K562 (cell line): ENCODE data around the gene ZNF775. TPM values are rescaled to one million over a fixed set of nuclear protein-coding genes. Genes with fewer than 3 reads are reported as not detected.
A peak's percentile ranks its signal among the peaks of the same experiment; 100 is the strongest.

ENCODE experiments used
- BACH1 ChIP-seq: fragments of 200-800 bp; sonication (Bioruptor generic); IDR thresholded peaks from 2 replicates; pipeline ENCODE4 v1.6.1; 2016; ENCODE audit warnings: missing genetic modification characterization, missing compliant biosample characterization
- CHD4 ChIP-seq: fragments of 200-600 bp; sonication (generic); IDR thresholded peaks from 3 replicates; pipeline ENCODE4 v1.6.1; 2012; ENCODE audit warnings: low read depth, mild to moderate bottlenecking, mixed read lengths, low read length, inconsistent platforms; ENCODE audit not compliant: insufficient read depth, insufficient replicate concordance, poor library complexity, severe bottlenecking
- EGR1 ChIP-seq: fragments of 450-650 bp; conservative IDR thresholded peaks from 2 replicates; pipeline ENCODE4 v1.6.1; 2017; ENCODE audit warnings: mild to moderate bottlenecking
- ETV5 ChIP-seq: sonication (generic); formaldehyde crosslinking; IDR thresholded peaks from 2 replicates; pipeline ENCODE4 v1.4.0; 2020; ENCODE audit warnings: low read depth, mild to moderate bottlenecking, missing genetic modification reagents
- ILK ChIP-seq: fragments of 450-650 bp; IDR thresholded peaks from 2 replicates; pipeline ENCODE4 v1.6.1; 2016; ENCODE audit warnings: missing genetic modification characterization, low read depth, mild to moderate bottlenecking, missing compliant biosample characterization, moderate library complexity, borderline replicate concordance
- KAT8 ChIP-seq: fragments of 450-650 bp; IDR thresholded peaks from 2 replicates; pipeline ENCODE4 v1.6.1; 2016; ENCODE audit warnings: low read depth, mild to moderate bottlenecking
- MTA1 ChIP-seq: fragments of 450-650 bp; IDR thresholded peaks from 2 replicates; pipeline ENCODE4 v1.6.1; 2017; ENCODE audit warnings: borderline replicate concordance
- RBM22 ChIP-seq: fragments of 200-400 bp; formaldehyde crosslinking; IDR thresholded peaks from 2 replicates; pipeline ENCODE4 v1.6.1; 2018; ENCODE audit warnings: low read length, low read depth; ENCODE audit not compliant: poor library complexity, severe bottlenecking
- ZNF707 ChIP-seq: fragments of 250-450 bp; sonication (Bioruptor Pico); conservative IDR thresholded peaks from 2 replicates; pipeline ENCODE4 v1.8.0; 2022; ENCODE audit warnings: inconsistent platforms, mild to moderate bottlenecking, moderate library complexity
- polyA plus RNA-seq, 8 experiments: library from polyadenylated mRNA; depleted of rRNA in 4 of 8; stranded (reverse) in 5 of 8; unstranded in 3 of 8; fragments of >200 nt; fragmentation: Nextera tagmentation in 2 of 8; fragmentation: Illumina TruSeq in 1 of 8; extraction: Ambion mirVana in 2 of 8; extraction: Trizol in 1 of 8; gene quantifications; 2 replicates each; pipeline versions ENCODE4 v1.2.1 to v1.2.3, GENCODE V29; 2011 to 2014; ENCODE audit warnings: inconsistent platforms in 1 of 8, missing spikeins in 1 of 8
- total RNA-seq, 7 experiments: library from RNA; depleted of rRNA in 6 of 7; stranded (reverse); fragments of >200 nt in 6 of 7; fragmentation: Illumina TruSeq in 2 of 7; extraction: Trizol in 2 of 7; gene quantifications; 2 replicates each; pipeline versions ENCODE4 v1.2.1 to v1.2.3, GENCODE V29; 2011 to 2021; ENCODE audit warnings: low replicate concordance in 1 of 7
- TF ChIP-seq, protein P1 (sequence below): sonication (generic); formaldehyde crosslinking; IDR thresholded peaks from 2 replicates; pipeline ENCODE4 v1.8.0; 2023; ENCODE audit warnings: mild to moderate bottlenecking, missing genetic modification reagents
- TF ChIP-seq, protein P2 (sequence below): sonication (generic); formaldehyde crosslinking; IDR thresholded peaks from 2 replicates; pipeline ENCODE4 v1.8.1; 2023; ENCODE audit warnings: mild to moderate bottlenecking, missing genetic modification reagents
- TF ChIP-seq, protein P3 (sequence below): fragments of 450-650 bp; IDR thresholded peaks from 2 replicates; pipeline ENCODE4 v1.6.1; 2016
- TF ChIP-seq, protein P4 (sequence below): sonication (generic); formaldehyde crosslinking; IDR thresholded peaks from 2 replicates; pipeline ENCODE4 v1.8.0; 2022; ENCODE audit warnings: missing genetic modification reagents, mild to moderate bottlenecking, moderate library complexity, borderline replicate concordance
- TF ChIP-seq, protein P5 (sequence below): fragments of 450-650 bp; IDR thresholded peaks from 2 replicates; pipeline ENCODE4 v1.6.1; 2016; ENCODE audit warnings: borderline replicate concordance
- TF ChIP-seq, protein P6 (sequence below), 2 experiments: fragments of 150-350 bp in 1 of 2; IDR thresholded peaks; 2 replicates each; pipeline ENCODE4 v1.6.1; 2012 to 2016; ENCODE audit warnings: low read depth in 2 of 2, low read length in 2 of 2, mild to moderate bottlenecking in 1 of 2, moderate library complexity in 1 of 2

ZNF775 gene
- total and polyA plus RNA-seq, 9 of the 15 experiments (the other 6 are each of a cell fraction or from before 2014, with no cell fraction given) = 0.04 to 18.7 (median 4.9) TPM

DNA sequence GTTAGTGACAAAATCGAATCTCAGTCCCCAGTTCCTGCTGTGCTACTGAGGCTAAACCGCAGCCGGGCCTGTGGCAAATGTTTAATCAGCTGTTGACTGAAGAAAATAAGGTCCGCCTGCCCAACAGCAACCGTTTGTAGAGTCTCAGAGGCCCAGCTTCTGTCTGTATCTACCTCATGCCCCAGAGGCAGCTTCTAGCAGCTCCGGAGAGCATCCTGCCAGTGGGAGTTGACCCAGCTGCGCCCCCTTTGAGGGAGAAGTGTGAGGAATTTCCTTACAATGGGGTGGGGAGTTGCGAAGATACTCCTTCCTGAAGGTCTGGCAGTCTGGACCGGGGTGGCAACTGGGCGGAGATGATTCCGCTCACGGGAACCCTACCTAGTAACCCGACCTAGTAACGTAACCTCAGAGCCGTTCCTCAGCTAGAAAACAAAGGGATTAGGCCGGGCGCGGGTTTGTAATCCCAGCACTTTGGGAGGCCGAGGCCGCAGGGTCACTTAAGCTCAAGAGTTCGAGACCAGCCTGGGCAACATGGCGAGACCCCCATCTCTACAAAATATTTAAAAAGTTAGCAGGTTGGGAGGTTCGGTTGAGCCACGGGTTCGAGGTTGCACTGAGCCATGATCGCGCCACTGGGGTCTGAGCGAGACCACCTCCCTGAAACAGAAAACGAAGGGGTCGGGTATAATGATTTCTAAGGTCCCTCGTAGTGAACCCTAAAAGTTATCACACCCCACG lies 846 bp upstream of the ZNF775 start (continued):
- TF ChIP-seq, protein P1, sequence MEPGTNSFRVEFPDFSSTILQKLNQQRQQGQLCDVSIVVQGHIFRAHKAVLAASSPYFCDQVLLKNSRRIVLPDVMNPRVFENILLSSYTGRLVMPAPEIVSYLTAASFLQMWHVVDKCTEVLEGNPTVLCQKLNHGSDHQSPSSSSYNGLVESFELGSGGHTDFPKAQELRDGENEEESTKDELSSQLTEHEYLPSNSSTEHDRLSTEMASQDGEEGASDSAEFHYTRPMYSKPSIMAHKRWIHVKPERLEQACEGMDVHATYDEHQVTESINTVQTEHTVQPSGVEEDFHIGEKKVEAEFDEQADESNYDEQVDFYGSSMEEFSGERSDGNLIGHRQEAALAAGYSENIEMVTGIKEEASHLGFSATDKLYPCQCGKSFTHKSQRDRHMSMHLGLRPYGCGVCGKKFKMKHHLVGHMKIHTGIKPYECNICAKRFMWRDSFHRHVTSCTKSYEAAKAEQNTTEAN = no peak
- TF ChIP-seq ZNF707 (CRISPR knock-in tag) = no peak
- peak; percentile 21; the same call in 1 of the 2 replicates for TF ChIP-seq EGR1
- TF ChIP-seq, protein P2, sequence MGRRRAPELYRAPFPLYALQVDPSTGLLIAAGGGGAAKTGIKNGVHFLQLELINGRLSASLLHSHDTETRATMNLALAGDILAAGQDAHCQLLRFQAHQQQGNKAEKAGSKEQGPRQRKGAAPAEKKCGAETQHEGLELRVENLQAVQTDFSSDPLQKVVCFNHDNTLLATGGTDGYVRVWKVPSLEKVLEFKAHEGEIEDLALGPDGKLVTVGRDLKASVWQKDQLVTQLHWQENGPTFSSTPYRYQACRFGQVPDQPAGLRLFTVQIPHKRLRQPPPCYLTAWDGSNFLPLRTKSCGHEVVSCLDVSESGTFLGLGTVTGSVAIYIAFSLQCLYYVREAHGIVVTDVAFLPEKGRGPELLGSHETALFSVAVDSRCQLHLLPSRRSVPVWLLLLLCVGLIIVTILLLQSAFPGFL (CRISPR knock-in tag) = no peak
- TF ChIP-seq, protein P3, sequence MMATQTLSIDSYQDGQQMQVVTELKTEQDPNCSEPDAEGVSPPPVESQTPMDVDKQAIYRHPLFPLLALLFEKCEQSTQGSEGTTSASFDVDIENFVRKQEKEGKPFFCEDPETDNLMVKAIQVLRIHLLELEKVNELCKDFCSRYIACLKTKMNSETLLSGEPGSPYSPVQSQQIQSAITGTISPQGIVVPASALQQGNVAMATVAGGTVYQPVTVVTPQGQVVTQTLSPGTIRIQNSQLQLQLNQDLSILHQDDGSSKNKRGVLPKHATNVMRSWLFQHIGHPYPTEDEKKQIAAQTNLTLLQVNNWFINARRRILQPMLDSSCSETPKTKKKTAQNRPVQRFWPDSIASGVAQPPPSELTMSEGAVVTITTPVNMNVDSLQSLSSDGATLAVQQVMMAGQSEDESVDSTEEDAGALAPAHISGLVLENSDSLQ = no peak
- TF ChIP-seq, protein P4, sequence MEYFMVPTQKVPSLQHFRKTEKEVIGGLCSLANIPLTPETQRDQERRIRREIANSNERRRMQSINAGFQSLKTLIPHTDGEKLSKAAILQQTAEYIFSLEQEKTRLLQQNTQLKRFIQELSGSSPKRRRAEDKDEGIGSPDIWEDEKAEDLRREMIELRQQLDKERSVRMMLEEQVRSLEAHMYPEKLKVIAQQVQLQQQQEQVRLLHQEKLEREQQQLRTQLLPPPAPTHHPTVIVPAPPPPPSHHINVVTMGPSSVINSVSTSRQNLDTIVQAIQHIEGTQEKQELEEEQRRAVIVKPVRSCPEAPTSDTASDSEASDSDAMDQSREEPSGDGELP (CRISPR knock-in tag) = peak; percentile 88
- TF ChIP-seq BACH1 (tag) = no peak
- TF ChIP-seq, protein P5, sequence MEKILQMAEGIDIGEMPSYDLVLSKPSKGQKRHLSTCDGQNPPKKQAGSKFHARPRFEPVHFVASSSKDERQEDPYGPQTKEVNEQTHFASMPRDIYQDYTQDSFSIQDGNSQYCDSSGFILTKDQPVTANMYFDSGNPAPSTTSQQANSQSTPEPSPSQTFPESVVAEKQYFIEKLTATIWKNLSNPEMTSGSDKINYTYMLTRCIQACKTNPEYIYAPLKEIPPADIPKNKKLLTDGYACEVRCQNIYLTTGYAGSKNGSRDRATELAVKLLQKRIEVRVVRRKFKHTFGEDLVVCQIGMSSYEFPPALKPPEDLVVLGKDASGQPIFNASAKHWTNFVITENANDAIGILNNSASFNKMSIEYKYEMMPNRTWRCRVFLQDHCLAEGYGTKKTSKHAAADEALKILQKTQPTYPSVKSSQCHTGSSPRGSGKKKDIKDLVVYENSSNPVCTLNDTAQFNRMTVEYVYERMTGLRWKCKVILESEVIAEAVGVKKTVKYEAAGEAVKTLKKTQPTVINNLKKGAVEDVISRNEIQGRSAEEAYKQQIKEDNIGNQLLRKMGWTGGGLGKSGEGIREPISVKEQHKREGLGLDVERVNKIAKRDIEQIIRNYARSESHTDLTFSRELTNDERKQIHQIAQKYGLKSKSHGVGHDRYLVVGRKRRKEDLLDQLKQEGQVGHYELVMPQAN = no peak
- no peak; the same call in 1 of the 2 replicates for TF ChIP-seq MTA1
- TF ChIP-seq, protein P6, sequence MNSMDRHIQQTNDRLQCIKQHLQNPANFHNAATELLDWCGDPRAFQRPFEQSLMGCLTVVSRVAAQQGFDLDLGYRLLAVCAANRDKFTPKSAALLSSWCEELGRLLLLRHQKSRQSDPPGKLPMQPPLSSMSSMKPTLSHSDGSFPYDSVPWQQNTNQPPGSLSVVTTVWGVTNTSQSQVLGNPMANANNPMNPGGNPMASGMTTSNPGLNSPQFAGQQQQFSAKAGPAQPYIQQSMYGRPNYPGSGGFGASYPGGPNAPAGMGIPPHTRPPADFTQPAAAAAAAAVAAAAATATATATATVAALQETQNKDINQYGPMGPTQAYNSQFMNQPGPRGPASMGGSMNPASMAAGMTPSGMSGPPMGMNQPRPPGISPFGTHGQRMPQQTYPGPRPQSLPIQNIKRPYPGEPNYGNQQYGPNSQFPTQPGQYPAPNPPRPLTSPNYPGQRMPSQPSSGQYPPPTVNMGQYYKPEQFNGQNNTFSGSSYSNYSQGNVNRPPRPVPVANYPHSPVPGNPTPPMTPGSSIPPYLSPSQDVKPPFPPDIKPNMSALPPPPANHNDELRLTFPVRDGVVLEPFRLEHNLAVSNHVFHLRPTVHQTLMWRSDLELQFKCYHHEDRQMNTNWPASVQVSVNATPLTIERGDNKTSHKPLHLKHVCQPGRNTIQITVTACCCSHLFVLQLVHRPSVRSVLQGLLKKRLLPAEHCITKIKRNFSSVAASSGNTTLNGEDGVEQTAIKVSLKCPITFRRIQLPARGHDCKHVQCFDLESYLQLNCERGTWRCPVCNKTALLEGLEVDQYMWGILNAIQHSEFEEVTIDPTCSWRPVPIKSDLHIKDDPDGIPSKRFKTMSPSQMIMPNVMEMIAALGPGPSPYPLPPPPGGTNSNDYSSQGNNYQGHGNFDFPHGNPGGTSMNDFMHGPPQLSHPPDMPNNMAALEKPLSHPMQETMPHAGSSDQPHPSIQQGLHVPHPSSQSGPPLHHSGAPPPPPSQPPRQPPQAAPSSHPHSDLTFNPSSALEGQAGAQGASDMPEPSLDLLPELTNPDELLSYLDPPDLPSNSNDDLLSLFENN (IDR thresholded peaks at IDR 0.05; ENCODE audit: low read depth in 2 of 2, low read length in 2 of 2) = no peak
- TF ChIP-seq KAT8 = no peak
- TF ChIP-seq ILK = no peak
- no peak for TF ChIP-seq RBM22
- peak; percentile 54; the same call in 1 of the 2 replicates for TF ChIP-seq ETV5 (CRISPR knock-in tag)
- TF ChIP-seq CHD4 = no peak
